SK-N-DZ (cell line): ENCODE results near the gene CHCT1. TPM values are rescaled to one million over a fixed set of nuclear protein-coding genes. Genes with fewer than 3 reads are reported as not detected.
A peak's percentile ranks its signal among the peaks of the same experiment; 100 is the strongest.
"Not testable (repeated sequence)": the region's sequence is repeated elsewhere in the genome, so short reads cannot be mapped to it uniquely, and the experiment has no call there.

ENCODE experiments used
- DNase-seq: peaks from one replicate; pipeline ENCODE4 v3.0.0-alpha.2; 2015; ENCODE audit warnings: low spot score
- polyA plus RNA-seq, 2 experiments: library from polyadenylated mRNA; depleted of rRNA; stranded (reverse); fragments of >200 nt; gene quantifications; 2 replicates each; pipeline ENCODE4 v1.2.3, GENCODE V29; 2014

The CHCT1 gene
- not detected in 2 replicates for polyA plus RNA-seq (2014; cell fraction: cytosol; rRNA removed)
- not detected in 2 replicates for polyA plus RNA-seq (2014; cell fraction: nucleus; rRNA removed)

GRCh38 chr17:60422162-60422665, at the start of gene CHCT1:
Gene CHCT1, plus strand, starts transcription at chr17:60422489. Its CDS starts 104 bp downstream, at chr17:60422593.
- no peak for DNase-seq

- no peak for DNase-seq
These were observed 49.4 kb upstream of the CHCT1 start for GRCh38 chr17:60372790-60373483.

GRCh38 chr17:60378187-60378586, 44.1 kb upstream of the CHCT1 start:
- DNase-seq: not testable (repeated sequence)

- DNase-seq: not testable (repeated sequence)
These were observed 42.8 kb upstream of the CHCT1 start for GRCh38 chr17:60379461-60379860.

- peak; percentile 54 for DNase-seq
These were observed 40.3 kb upstream of the CHCT1 start for GRCh38 chr17:60381958-60382357.

- DNase-seq: no peak
These were observed 38.9 kb upstream of the CHCT1 start for GRCh38 chr17:60383379-60383778.

GRCh38 chr17:60384921-60385320, 37.4 kb upstream of the CHCT1 start:
- not testable (repeated sequence) for DNase-seq

GRCh38 chr17:60386147-60387058, 35.9 kb upstream of the CHCT1 start:
- DNase-seq: no peak

- no peak for DNase-seq
These were observed 34.6 kb upstream of the CHCT1 start for GRCh38 chr17:60387666-60388065.

GRCh38 chr17:60388742-60389141, 33.5 kb upstream of the CHCT1 start:
- no peak for DNase-seq

- no peak for DNase-seq
These were observed 32.1 kb upstream of the CHCT1 start for GRCh38 chr17:60390186-60390585.

- peak; percentile 41 for DNase-seq
These were observed 31.3 kb upstream of the CHCT1 start for GRCh38 chr17:60390925-60391470.

GRCh38 chr17:60391471-60392041, 30.7 kb upstream of the CHCT1 start:
- DNase-seq: no peak

- DNase-seq: peak; percentile 99
These were observed 30.0 kb upstream of the CHCT1 start, which contains the start of gene USP32 for GRCh38 chr17:60392042-60392844. Gene USP32, minus strand, starts transcription at chr17:60392133. Its CDS starts 194 bp downstream, at chr17:60391939.

GRCh38 chr17:60392845-60393702, 29.2 kb upstream of the CHCT1 start:
- DNase-seq: no peak

- no peak for DNase-seq
These were observed 28.2 kb upstream of the CHCT1 start for GRCh38 chr17:60393840-60394723.

- DNase-seq: no peak
These were observed 26.7 kb upstream of the CHCT1 start for GRCh38 chr17:60395508-60396065.

GRCh38 chr17:60396412-60396811, 25.9 kb upstream of the CHCT1 start:
- no peak for DNase-seq
